PC-3 (cell line): ENCODE results near the gene APOA4.
A peak's percentile ranks its signal among the peaks of the same experiment; 100 is the strongest.

Source experiments
- EZH2 ChIP-seq: fragments of 300-600 bp; sonication (generic); IDR thresholded peaks from one replicate; pipeline ENCODE4 v1.6.1; 2017; ENCODE audit warnings: antibody characterized with exemption, mild to moderate bottlenecking, low read length; ENCODE audit not compliant: unreplicated experiment
- EZH2phosphoT487 ChIP-seq: fragments of 300-600 bp; sonication (generic); IDR thresholded peaks from 2 replicates; pipeline ENCODE4 v1.6.1; 2018; ENCODE audit warnings: mild to moderate bottlenecking, antibody characterized with exemption, low read length, borderline replicate concordance
- TF ChIP-seq, protein P1 (sequence below): fragments of 300-600 bp; sonication (generic); conservative IDR thresholded peaks from 2 replicates; pipeline ENCODE4 v1.5.1; 2017; ENCODE audit warnings: antibody characterized with exemption, low read depth, mild to moderate bottlenecking, low read length

DNA sequence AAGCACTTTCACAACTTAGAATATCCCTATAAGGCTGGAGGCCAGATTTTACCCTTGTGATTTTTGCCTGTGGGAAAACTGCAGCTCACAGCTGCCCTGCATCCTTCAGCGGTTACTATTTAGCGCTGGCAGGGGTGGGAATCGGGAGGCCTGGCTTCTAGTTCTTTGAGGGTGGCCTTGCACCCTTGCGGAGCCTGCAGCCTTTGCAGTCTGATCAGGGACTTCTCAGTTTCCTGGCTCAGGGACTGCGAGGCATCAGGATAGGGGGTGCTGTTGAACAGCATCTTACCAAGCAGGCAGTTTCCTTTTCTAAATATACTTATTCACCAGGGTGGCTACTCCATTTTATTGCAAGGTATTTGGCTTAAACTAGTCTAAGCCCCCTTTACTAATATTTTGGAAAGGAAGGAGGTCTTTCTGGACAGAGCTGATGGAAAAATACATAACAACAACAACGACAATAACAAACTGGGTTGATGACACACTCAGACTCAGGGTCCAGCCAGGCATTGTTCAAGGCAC, 17.2 kb upstream of the APOA4 start:
- TF ChIP-seq, protein P1, sequence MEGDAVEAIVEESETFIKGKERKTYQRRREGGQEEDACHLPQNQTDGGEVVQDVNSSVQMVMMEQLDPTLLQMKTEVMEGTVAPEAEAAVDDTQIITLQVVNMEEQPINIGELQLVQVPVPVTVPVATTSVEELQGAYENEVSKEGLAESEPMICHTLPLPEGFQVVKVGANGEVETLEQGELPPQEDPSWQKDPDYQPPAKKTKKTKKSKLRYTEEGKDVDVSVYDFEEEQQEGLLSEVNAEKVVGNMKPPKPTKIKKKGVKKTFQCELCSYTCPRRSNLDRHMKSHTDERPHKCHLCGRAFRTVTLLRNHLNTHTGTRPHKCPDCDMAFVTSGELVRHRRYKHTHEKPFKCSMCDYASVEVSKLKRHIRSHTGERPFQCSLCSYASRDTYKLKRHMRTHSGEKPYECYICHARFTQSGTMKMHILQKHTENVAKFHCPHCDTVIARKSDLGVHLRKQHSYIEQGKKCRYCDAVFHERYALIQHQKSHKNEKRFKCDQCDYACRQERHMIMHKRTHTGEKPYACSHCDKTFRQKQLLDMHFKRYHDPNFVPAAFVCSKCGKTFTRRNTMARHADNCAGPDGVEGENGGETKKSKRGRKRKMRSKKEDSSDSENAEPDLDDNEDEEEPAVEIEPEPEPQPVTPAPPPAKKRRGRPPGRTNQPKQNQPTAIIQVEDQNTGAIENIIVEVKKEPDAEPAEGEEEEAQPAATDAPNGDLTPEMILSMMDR = peak; percentile 41; the same call in 1 of the 2 replicates
- no peak for TF ChIP-seq EZH2
- TF ChIP-seq EZH2phosphoT487 = no peak
